CD14-positive monocyte (primary cell): Measurements from ENCODE around the gene MEGF8. TPM values are rescaled to one million over a fixed set of nuclear protein-coding genes. Genes with fewer than 3 reads are reported as not detected.

Source experiments
- DNase-seq, 3 donors: peaks; one replicate each; pipeline ENCODE4 v3.0.0-alpha.2; 2011 to 2022
- H2AFZ ChIP-seq: 2 replicates; pipeline ENCODE4 v1.6.0; 2012; ENCODE audit warnings: mild to moderate bottlenecking, low read depth, low read length, inconsistent platforms; ENCODE audit not compliant: insufficient read depth, poor library complexity, severe bottlenecking
- H3K27ac ChIP-seq, 2 donors: 1 replicate in 1 of 2; 2 replicates in 1 of 2; pipeline ENCODE4 v1.5.1; 2012 to 2013; ENCODE audit warnings: low read length in 2 of 2, control low read depth in 1 of 2, inconsistent platforms in 1 of 2, low read depth in 1 of 2, mild to moderate bottlenecking in 1 of 2
- H3K27me3 ChIP-seq, 2 donors: one replicate each; pipeline versions ENCODE4 v1.6.0 to v1.6.1; 2011 to 2013; ENCODE audit warnings: low read length in 2 of 2; ENCODE audit not compliant: control insufficient read depth in 2 of 2, insufficient read depth in 2 of 2
- H3K36me3 ChIP-seq, 2 donors: replicated peaks in 1 of 2; 1 replicate in 1 of 2; 2 replicates in 1 of 2; pipeline versions ENCODE4 v1.5.1 to v1.6.1; 2012 to 2013; ENCODE audit warnings: low read length in 2 of 2, control low read depth in 1 of 2, inconsistent platforms in 1 of 2, mild to moderate bottlenecking in 1 of 2; ENCODE audit not compliant: insufficient read depth in 2 of 2, control insufficient read depth in 1 of 2
- H3K4me1 ChIP-seq, 2 donors: 1 replicate in 1 of 2; 2 replicates in 1 of 2; pipeline versions ENCODE4 v1.5.1 to v1.6.1; 2012 to 2013; ENCODE audit warnings: low read length in 2 of 2, control low read depth in 1 of 2, inconsistent platforms in 1 of 2, mild to moderate bottlenecking in 1 of 2, moderate library complexity in 1 of 2; ENCODE audit not compliant: insufficient read depth in 2 of 2, control insufficient read depth in 1 of 2
- H3K4me2 ChIP-seq: replicated peaks from 2 replicates; pipeline ENCODE3; 2012; ENCODE audit warnings: low read length, moderate library complexity, mild to moderate bottlenecking; ENCODE audit not compliant: poor library complexity, severe bottlenecking; ENCODE audit errors: extremely low read depth
- H3K4me3 ChIP-seq, 3 experiments: fragments of 200-600 bp in 1 of 3; sonication (generic) in 1 of 3; replicated peaks in 1 of 3; 1 replicate in 2 of 3; 2 replicates in 1 of 3; pipeline ENCODE4 v1.5.1; 2011 to 2013; ENCODE audit warnings: low read length in 3 of 3, mild to moderate bottlenecking in 3 of 3, control low read depth in 2 of 3, low read depth in 2 of 3, inconsistent platforms in 1 of 3, moderate library complexity in 1 of 3
- H3K79me2 ChIP-seq: 2 replicates; pipeline ENCODE4 v1.6.0; 2012; ENCODE audit warnings: mild to moderate bottlenecking, control low read depth, inconsistent platforms, low read length, moderate library complexity; ENCODE audit not compliant: insufficient read depth
- H3K9ac ChIP-seq: 2 replicates; pipeline ENCODE4 v1.6.0; 2017; ENCODE audit warnings: low read length, mild to moderate bottlenecking; ENCODE audit not compliant: insufficient read depth, poor library complexity, severe bottlenecking
- H3K9me3 ChIP-seq, 2 donors: replicated peaks in 1 of 2; 1 replicate in 1 of 2; 2 replicates in 1 of 2; pipeline versions ENCODE4 v1.5.1 to v1.6.1; 2012 to 2013; ENCODE audit warnings: low read length in 2 of 2, control low read depth in 1 of 2; ENCODE audit not compliant: control insufficient read depth in 1 of 2, insufficient read depth in 1 of 2
- H4K20me1 ChIP-seq: 2 replicates; pipeline ENCODE4 v1.6.0; 2012; ENCODE audit warnings: mild to moderate bottlenecking, low read length, control low read depth, moderate library complexity; ENCODE audit not compliant: insufficient read depth
- H3K27ac Mint-ChIP-seq, 7 donors: one replicate each; pipeline ENCODE4 v1.8.0; 2020; ENCODE audit warnings: mild to moderate bottlenecking in 7 of 7, mixed read lengths in 7 of 7, moderate library complexity in 6 of 7, inconsistent platforms in 2 of 7
- H3K27me3 Mint-ChIP-seq, 3 donors: one replicate each; pipeline ENCODE4 v1.8.0; 2021 to 2022; ENCODE audit warnings: low read depth in 3 of 3, mild to moderate bottlenecking in 3 of 3, mixed read lengths in 3 of 3, moderate library complexity in 3 of 3, inconsistent platforms in 1 of 3
- H3K36me3 Mint-ChIP-seq, 2 donors: one replicate each; pipeline ENCODE4 v1.8.0; 2020; ENCODE audit warnings: mixed read lengths in 2 of 2, inconsistent platforms in 1 of 2, mild to moderate bottlenecking in 1 of 2
- H3K4me1 Mint-ChIP-seq: one replicate; pipeline ENCODE4 v1.8.0; 2020; ENCODE audit warnings: mild to moderate bottlenecking, mixed read lengths
- H3K4me3 Mint-ChIP-seq, 2 donors: one replicate each; pipeline ENCODE4 v1.8.0; 2020; ENCODE audit warnings: mild to moderate bottlenecking in 2 of 2, mixed read lengths in 2 of 2, moderate library complexity in 1 of 2
- H3K9me3 Mint-ChIP-seq, 7 donors: one replicate each; pipeline ENCODE4 v1.8.0; 2020 to 2022; ENCODE audit warnings: mixed read lengths in 7 of 7, mild to moderate bottlenecking in 6 of 7, moderate library complexity in 6 of 7, inconsistent platforms in 2 of 7
- CTCF ChIP-seq: fragments of 200-600 bp; IDR thresholded peaks from one replicate; pipeline ENCODE4 v1.8.0; 2022; ENCODE audit warnings: antibody characterized with exemption, mild to moderate bottlenecking
- WGBS: methylation state at CpG from one replicate; pipeline ENCODE4 v1.1.5; 2013; ENCODE audit warnings: missing lambda C conversion rate; ENCODE audit not compliant: insufficient coverage; 5-methylcytosine and 5-hydroxymethylcytosine counted together
- intact Hi-C, 2 donors: fragments of 100-400 bp; cut with micrococcal nuclease; formaldehyde crosslinking; loops; one replicate each; pipeline versions ENCODE4 v1.15.0 to v1.15.1; 2023
- polyA plus RNA-seq, 3 donors: library from polyadenylated mRNA; depleted of rRNA in 1 of 3; unstranded in 2 of 3; stranded (reverse) in 1 of 3; fragments of 300-500 nt in 2 of 3; fragments of >200 nt in 1 of 3; fragmentation: Illumina TruSeq in 2 of 3; gene quantifications; 1 replicate in 2 of 3; 2 replicates in 1 of 3; pipeline ENCODE4 v1.2.3, GENCODE V29; 2012 to 2021

The MEGF8 gene
- polyA plus RNA-seq, 3 donors, result 0.15 to 2.7 (median 0.27) TPM

GRCh38 chr19:42362891-42363440 is 37.5 kb downstream of the MEGF8 start:
- Mint-ChIP-seq H3K27ac (peak overlapping the region in 5 of 7 donors; percentile 73 to 85 (median 76)), H3K9me3 (peaks cover 9 to 14% (median 10%) of the 10 kb centered on the region in 7 donors), H3K27me3 (peaks cover 0 to 1% (median 0%) of the 10 kb centered on the region in 3 donors), H3K36me3 (peaks cover 14 to 18% of the 10 kb centered on the region in 2 donors), H3K4me3 (no peak overlapping the region), H3K4me1 (peaks cover 14% of the 10 kb centered on the region)
- no peak overlapping the region for H3K4me3 ChIP-seq
- H4K20me1 ChIP-seq, result no peaks in the 10 kb centered on the region
- no peaks in the 10 kb centered on the region for H3K27me3 ChIP-seq
- no peaks in the 10 kb centered on the region for H3K36me3 ChIP-seq
- no peak overlapping the region for H3K4me2 ChIP-seq
- no peak overlapping the region for H3K9ac ChIP-seq
- 98% methylated on average over 12 of the region's 13 CpGs for WGBS
- H3K27ac ChIP-seq, result peak overlapping the region in 1 of 2 donors; percentile 69
- TF ChIP-seq CTCF, result no peak
- no peaks in the 10 kb centered on the region for H3K79me2 ChIP-seq
- peak overlapping the region; percentile 65 for H2AFZ ChIP-seq
- no peak for DNase-seq
- H3K9me3 ChIP-seq, result peaks cover 8 to 9% of the 10 kb centered on the region in 2 donors
- intact Hi-C loops, result no loop called here
- peaks cover 14 to 18% of the 10 kb centered on the region in 2 donors for H3K4me1 ChIP-seq

- Histone ChIP-seq H3K9me3 (peaks cover 8 to 9% of the 10 kb centered on the region in 2 donors), H3K79me2 (no peaks in the 10 kb centered on the region), H3K4me1 (peaks cover 14 to 18% of the 10 kb centered on the region in 2 donors), H3K36me3 (no peaks in the 10 kb centered on the region), H3K9ac (no peak overlapping the region), H4K20me1 (no peaks in the 10 kb centered on the region), H3K4me2 (no peak overlapping the region), H3K4me3 (no peak overlapping the region), H2AFZ (peak overlapping the region; percentile 65), H3K27me3 (no peaks in the 10 kb centered on the region), H3K27ac (peak overlapping the region; percentile 15 to 69)
- Mint-ChIP-seq H3K27me3 (peaks cover 0 to 1% (median 0%) of the 10 kb centered on the region in 3 donors), H3K9me3 (peaks cover 9 to 14% (median 10%) of the 10 kb centered on the region in 7 donors), H3K4me1 (peaks cover 14% of the 10 kb centered on the region), H3K36me3 (peaks cover 14 to 18% of the 10 kb centered on the region in 2 donors), H3K4me3 (peak overlapping the region in 1 of 2 donors; percentile 31), H3K27ac (peak overlapping the region; percentile 20 to 82 (median 73))
- intact Hi-C loops, result no loop called here
- no peak for TF ChIP-seq CTCF
- peak; percentile 42 to 50 (median 44) for DNase-seq
- 75% methylated on average over 10 of the region's 17 CpGs for WGBS
Measured at GRCh38 chr19:42363614-42364346, 38.3 kb downstream of the MEGF8 start.
